HT-29 (cell line): ENCODE results near the gene AP2A1. TPM values are rescaled to one million over a fixed set of nuclear protein-coding genes. Genes with fewer than 3 reads are reported as not detected.
"Not testable (repeated sequence)": the region's sequence is repeated elsewhere in the genome, so short reads cannot be mapped to it uniquely, and the experiment has no call there.

ENCODE experiments used
- DNase-seq: peaks from one replicate; pipeline ENCODE4 v3.0.0-alpha.2; 2015; ENCODE audit warnings: low spot score
- total RNA-seq: library from RNA; depleted of rRNA; stranded (reverse); fragments of >200 nt; shearing (Covaris generic); gene quantifications from 2 replicates; pipeline ENCODE4 v1.2.3, GENCODE V29; 2014

AP2A1 gene
- total RNA-seq, 1 experiment from 2014 or later, result 131 TPM

GRCh38 chr19:49812452-49812996 lies 45.7 kb downstream of the AP2A1 start:
- DNase-seq, result no peak

DNA sequence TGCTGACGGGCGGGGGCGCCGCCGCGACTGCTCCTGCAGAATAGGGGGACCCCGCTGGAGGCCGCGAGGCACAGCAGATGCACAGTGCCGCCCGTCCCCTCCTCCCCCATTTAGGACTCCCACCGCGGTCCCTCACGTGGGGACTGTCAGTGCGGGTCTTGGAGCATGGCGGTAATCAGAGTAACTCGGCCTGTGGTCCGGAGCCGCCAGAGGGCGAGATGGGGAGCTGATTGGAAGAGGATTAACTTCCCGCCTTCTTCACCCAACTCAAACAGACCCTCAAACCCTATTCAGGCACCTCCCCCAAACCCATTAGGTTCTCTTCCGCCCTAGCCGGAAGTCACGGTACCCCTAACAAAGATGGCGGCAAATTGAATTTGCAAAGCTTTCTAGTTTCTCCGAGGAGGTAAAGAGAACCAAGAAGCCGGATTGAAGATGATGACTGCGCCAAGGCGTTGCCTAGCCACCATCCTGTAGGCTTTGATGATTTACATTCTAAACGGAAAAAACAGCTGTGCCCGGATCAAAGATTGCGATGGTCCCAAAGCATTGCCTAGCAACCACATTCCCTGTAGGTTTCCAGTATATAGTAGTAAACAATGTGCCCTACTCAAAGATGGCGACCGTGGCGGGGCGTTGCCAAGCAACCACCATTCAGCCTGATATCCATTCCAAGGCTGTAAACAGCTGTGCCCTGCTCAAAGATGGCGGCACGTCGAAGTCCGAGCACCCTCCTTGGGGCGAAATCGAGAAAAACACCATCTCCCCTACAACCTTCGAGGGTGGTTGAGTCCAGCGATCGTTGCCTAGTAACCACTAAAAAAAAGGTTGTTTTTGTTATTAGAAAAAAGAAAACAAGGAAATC lies 46.4 kb downstream of the AP2A1 start, which contains the start of gene FUZ:
FUZ (minus strand) TSS at position 296 of the 865 bp plus-strand sequence; CDS start at position 110, 186 bp downstream.
- peak; percentile 96 for DNase-seq

DNA sequence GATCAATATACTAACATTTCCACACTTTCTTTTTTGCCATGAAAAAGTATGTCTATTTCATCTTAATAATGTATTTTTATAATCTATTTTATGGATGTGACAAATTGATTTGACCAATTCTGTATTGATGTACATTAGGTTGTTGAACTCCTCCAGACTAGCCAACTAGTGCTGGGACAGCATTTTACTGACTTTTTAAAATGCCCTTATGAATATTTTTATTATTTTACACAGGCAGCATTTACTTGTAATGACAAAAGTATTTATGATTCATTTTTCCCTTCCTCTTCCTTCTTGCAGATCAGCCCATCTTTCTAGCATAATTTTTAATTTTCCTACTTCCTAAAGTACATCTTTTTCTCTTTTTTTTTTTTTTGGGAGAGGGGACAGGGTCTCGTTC lies 47.2 kb downstream of the AP2A1 start:
- no peak for DNase-seq

GRCh38 chr19:49816590-49816989 lies 49.8 kb downstream of the AP2A1 start:
- DNase-seq, result no peak

- peak; percentile 98 for DNase-seq
Observed at GRCh38 chr19:49817964-49818648, 51.3 kb downstream of the AP2A1 start, which contains the start of gene MED25. Gene MED25, plus strand, starts transcription at chr19:49818289. Its CDS starts 53 bp downstream, at chr19:49818342.

GRCh38 chr19:49818649-49819370 lies 52.0 kb downstream of the AP2A1 start:
- DNase-seq, result peak; percentile 46

DNA sequence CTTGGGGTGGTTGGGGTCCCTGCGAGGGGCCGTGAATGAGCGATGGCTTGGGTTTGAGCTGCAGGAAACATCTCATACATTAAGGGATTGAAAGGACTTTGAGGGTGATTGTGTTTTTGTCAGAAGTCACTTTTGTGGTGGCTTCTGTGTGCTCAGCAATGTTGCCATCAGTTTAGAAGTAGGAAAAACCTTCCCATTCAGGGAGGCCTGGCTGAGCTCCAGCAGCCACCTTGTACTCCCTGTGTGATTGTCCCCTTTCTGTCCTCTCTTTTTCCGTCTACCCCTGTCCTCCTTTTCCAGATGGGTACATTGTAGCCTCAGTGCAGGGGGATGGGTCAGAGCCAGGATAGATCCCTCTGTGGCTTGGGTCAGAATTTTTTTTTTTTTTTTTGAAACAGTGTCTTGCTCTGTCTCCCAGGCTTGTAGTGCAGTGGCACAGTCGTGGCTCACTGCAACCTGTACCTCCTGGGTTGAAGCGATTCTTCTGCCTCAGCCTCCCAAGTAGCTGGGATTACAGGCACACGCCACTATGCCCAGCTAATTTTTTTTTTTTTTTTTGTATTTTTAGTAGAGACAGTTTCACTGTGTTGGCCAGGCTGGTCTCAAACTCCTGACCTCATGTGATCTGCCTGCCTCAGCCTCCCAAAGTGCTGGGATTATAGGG lies 52.8 kb downstream of the AP2A1 start:
- not testable (repeated sequence) for DNase-seq

- DNase-seq, result no peak
Observed at GRCh38 chr19:49820125-49820524, 53.3 kb downstream of the AP2A1 start.

DNA sequence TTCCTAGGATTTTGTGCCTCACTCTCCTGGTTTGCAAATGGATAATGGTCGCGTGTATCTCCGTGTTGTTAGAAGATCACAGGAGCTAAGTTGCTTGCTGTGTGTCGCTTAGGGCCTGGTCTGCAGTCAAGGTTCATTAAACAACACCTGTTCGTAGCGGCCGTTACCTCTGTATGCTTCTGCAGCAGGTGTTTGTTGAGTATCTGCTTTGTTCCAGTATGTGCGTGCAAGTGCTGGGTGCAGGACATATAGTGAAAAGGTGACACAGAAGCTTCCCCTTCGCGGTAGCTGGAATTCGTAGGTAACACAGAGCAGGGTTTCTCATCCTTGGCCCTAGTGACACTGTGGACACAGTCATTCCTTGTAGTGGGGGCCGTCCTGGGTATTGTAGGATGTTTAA lies 56.7 kb downstream of the AP2A1 start:
- no peak for DNase-seq

DNA sequence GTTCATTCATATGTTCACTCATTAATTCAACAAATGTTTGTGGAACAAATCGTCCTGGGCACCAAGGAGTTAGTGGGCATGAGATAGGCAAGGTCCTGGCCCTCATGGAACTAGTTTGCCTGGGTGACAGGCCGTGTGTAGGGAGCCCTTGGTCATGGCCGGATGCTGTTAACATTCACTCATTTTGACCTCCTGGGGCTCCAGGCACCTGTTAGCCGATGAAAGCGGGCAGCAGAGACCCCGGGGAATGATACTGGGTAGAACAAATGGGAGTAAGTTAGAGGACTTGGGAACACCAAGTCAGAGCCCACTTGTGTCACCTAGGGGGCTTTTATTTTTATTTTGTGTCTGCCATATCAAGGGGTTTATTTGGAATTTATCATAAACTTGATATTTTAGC lies 57.9 kb downstream of the AP2A1 start:
- DNase-seq, result no peak

DNA sequence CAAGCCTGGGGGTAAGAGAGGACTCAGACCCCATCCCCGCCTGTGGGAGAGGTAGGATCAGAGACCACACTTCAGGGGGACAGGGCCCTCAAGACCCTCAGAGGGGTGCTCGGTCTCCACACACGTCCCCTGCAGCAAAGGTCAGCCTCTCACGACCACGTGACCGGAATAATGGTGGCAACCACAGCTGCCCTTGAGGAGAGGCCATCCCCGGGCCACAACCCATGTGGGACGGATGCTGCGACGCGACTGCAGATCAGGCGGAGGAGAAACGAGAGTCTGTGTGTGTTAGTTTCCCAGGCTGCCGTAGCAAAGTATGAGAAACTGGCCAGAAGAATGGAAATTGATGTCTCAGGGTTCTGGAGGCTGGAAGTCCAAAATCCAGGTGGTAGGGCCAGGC lies 60.2 kb downstream of the AP2A1 start:
- DNase-seq, result no peak

DNA sequence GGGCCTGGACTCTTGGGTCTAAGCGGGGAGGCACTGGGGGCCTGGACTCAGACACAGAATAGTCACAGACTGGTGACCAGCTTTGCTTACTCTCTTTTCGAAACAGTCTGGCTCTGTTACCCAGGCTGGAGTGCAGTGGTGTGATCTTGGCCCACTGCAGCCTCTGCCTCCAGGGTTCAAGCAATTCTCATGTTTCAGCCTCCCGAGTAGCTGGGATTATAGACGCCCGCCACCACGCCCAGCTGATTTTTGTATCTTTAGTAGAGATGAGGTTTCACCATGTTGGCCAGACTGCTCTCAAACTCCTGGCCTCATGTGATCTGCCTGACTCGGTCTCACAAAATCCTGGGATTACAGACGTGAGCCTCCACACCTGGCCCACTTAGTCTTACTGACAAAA lies 62.4 kb downstream of the AP2A1 start:
- DNase-seq, result no peak

- no peak for DNase-seq
Observed at GRCh38 chr19:49829721-49830120, 62.9 kb downstream of the AP2A1 start.

- no peak for DNase-seq
Observed at GRCh38 chr19:49830766-49831165, 64.0 kb downstream of the AP2A1 start.

- DNase-seq, result no peak
Observed at GRCh38 chr19:49831592-49831991, 64.8 kb downstream of the AP2A1 start.

GRCh38 chr19:49832556-49832955 lies 65.8 kb downstream of the AP2A1 start:
- no peak for DNase-seq

GRCh38 chr19:49833599-49833998 lies 66.8 kb downstream of the AP2A1 start:
- DNase-seq, result no peak

- no peak for DNase-seq
Observed at GRCh38 chr19:49835562-49835961, 68.8 kb downstream of the AP2A1 start.

GRCh38 chr19:49836176-49837008 lies 69.6 kb downstream of the AP2A1 start:
- no peak for DNase-seq

- no peak for DNase-seq
Observed at GRCh38 chr19:49837009-49837310, 70.2 kb downstream of the AP2A1 start.
